Measurements from ENCODE around the gene NXN.

- TF ChIP-seq, protein P1, sequence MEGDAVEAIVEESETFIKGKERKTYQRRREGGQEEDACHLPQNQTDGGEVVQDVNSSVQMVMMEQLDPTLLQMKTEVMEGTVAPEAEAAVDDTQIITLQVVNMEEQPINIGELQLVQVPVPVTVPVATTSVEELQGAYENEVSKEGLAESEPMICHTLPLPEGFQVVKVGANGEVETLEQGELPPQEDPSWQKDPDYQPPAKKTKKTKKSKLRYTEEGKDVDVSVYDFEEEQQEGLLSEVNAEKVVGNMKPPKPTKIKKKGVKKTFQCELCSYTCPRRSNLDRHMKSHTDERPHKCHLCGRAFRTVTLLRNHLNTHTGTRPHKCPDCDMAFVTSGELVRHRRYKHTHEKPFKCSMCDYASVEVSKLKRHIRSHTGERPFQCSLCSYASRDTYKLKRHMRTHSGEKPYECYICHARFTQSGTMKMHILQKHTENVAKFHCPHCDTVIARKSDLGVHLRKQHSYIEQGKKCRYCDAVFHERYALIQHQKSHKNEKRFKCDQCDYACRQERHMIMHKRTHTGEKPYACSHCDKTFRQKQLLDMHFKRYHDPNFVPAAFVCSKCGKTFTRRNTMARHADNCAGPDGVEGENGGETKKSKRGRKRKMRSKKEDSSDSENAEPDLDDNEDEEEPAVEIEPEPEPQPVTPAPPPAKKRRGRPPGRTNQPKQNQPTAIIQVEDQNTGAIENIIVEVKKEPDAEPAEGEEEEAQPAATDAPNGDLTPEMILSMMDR (conservative IDR thresholded peaks at IDR 0.05; ENCODE audit: low read depth, low read length), result no peak
- TF ChIP-seq EZH2 (IDR thresholded peaks at IDR 0.05; ENCODE audit: low read length, unreplicated experiment) (no peak), EZH2phosphoT487 (IDR thresholded peaks at IDR 0.05; ENCODE audit: borderline replicate concordance, low read length) (no peak)
Measured at GRCh38 chr17:986322-986929, 6.8 kb upstream of the NXN start.
